Measurements from ENCODE around the gene MN1.
"Not testable (repeated sequence)": the region's sequence is repeated elsewhere in the genome, so short reads cannot be mapped to it uniquely, and the experiment has no call there.

The MN1 gene

GRCh38 chr22:27745809-27746208 is 55.7 kb downstream of the MN1 start:
- Histone ChIP-seq H3K9ac (ENCODE audit: insufficient read length) (no peak overlapping the region), H3K9me3 (ENCODE audit: low read depth, low read length) (no peaks in the 10 kb centered on the region), H3K36me3 (ENCODE audit: insufficient read depth, low read length) (no peaks in the 10 kb centered on the region), H3K4me3 (no peak overlapping the region), H3K27ac (no peak overlapping the region)
- DNase-seq (ENCODE audit: low read depth, low spot score), result no peak
- no peak for TF ChIP-seq POLR2AphosphoS5 (IDR thresholded peaks at IDR 0.05; ENCODE audit: borderline replicate concordance, low read depth, low read length)
- TF ChIP-seq FOXP2 (optimal IDR thresholded peaks at IDR 0.05; ENCODE audit: control extremely low read depth, extremely low read length, insufficient read depth), result no peak
- no peak for TF ChIP-seq EZH2 (IDR thresholded peaks at IDR 0.05)

GRCh38 chr22:27745154-27745553 is 56.4 kb downstream of the MN1 start:
- Histone ChIP-seq H3K27ac (no peak overlapping the region), H3K9me3 (ENCODE audit: low read depth, low read length) (no peaks in the 10 kb centered on the region), H3K36me3 (ENCODE audit: insufficient read depth, low read length) (no peaks in the 10 kb centered on the region), H3K4me3 (no peak overlapping the region), H3K9ac (ENCODE audit: insufficient read length) (no peak overlapping the region)
- no peak for TF ChIP-seq EZH2 (IDR thresholded peaks at IDR 0.05)
- no peak for TF ChIP-seq POLR2AphosphoS5 (IDR thresholded peaks at IDR 0.05; ENCODE audit: borderline replicate concordance, low read depth, low read length)
- no peak for TF ChIP-seq FOXP2 (optimal IDR thresholded peaks at IDR 0.05; ENCODE audit: control extremely low read depth, extremely low read length, insufficient read depth)
- no peak for DNase-seq (ENCODE audit: low read depth, low spot score)

- not testable (repeated sequence) for H3K36me3 ChIP-seq (ENCODE audit: insufficient read depth, low read length); H3K4me3 ChIP-seq; H3K9ac ChIP-seq (ENCODE audit: insufficient read length); DNase-seq (ENCODE audit: low read depth, low spot score); H3K9me3 ChIP-seq (ENCODE audit: low read depth, low read length); H3K27ac ChIP-seq
Measured at GRCh38 chr22:27744078-27744477, 57.5 kb downstream of the MN1 start.

GRCh38 chr22:27740202-27740748 is 61.3 kb downstream of the MN1 start:
- no peak for DNase-seq (ENCODE audit: low read depth, low spot score)
- Histone ChIP-seq H3K9me3 (ENCODE audit: low read depth, low read length) (no peaks in the 10 kb centered on the region), H3K27ac (no peak overlapping the region), H3K9ac (ENCODE audit: insufficient read length) (no peak overlapping the region), H3K36me3 (ENCODE audit: insufficient read depth, low read length) (no peaks in the 10 kb centered on the region), H3K4me3 (no peak overlapping the region)
- TF ChIP-seq FOXP2 (optimal IDR thresholded peaks at IDR 0.05; ENCODE audit: control extremely low read depth, extremely low read length, insufficient read depth), result no peak
- TF ChIP-seq EZH2 (IDR thresholded peaks at IDR 0.05), result no peak
- TF ChIP-seq POLR2AphosphoS5 (IDR thresholded peaks at IDR 0.05; ENCODE audit: borderline replicate concordance, low read depth, low read length), result no peak

GRCh38 chr22:27737521-27737920 is 64.0 kb downstream of the MN1 start:
- H3K36me3 ChIP-seq (ENCODE audit: insufficient read depth, low read length), result no peaks in the 10 kb centered on the region

GRCh38 chr22:27734066-27734465 is 67.5 kb downstream of the MN1 start:
- Histone ChIP-seq H3K36me3 (ENCODE audit: insufficient read depth, low read length) (no peaks in the 10 kb centered on the region), H3K4me3 (no peak overlapping the region), H3K27ac (no peak overlapping the region), H3K9ac (ENCODE audit: insufficient read length) (no peak overlapping the region), H3K9me3 (ENCODE audit: low read depth, low read length) (no peaks in the 10 kb centered on the region)
- no peak for DNase-seq (ENCODE audit: low read depth, low spot score)
- no peak for TF ChIP-seq EZH2 (IDR thresholded peaks at IDR 0.05)
- TF ChIP-seq POLR2AphosphoS5 (IDR thresholded peaks at IDR 0.05; ENCODE audit: borderline replicate concordance, low read depth, low read length), result no peak
- TF ChIP-seq FOXP2 (optimal IDR thresholded peaks at IDR 0.05; ENCODE audit: control extremely low read depth, extremely low read length, insufficient read depth), result no peak

More at GRCh38 chr22:27737521-27737920, 64.0 kb downstream of the MN1 start:
- Histone ChIP-seq H3K9me3 (ENCODE audit: low read depth, low read length) (no peaks in the 10 kb centered on the region), H3K9ac (ENCODE audit: insufficient read length) (no peak overlapping the region), H3K27ac (no peak overlapping the region), H3K4me3 (no peak overlapping the region)
- no peak for TF ChIP-seq FOXP2 (optimal IDR thresholded peaks at IDR 0.05; ENCODE audit: control extremely low read depth, extremely low read length, insufficient read depth)
- TF ChIP-seq EZH2 (IDR thresholded peaks at IDR 0.05), result no peak
- no peak for TF ChIP-seq POLR2AphosphoS5 (IDR thresholded peaks at IDR 0.05; ENCODE audit: borderline replicate concordance, low read depth, low read length)
- DNase-seq (ENCODE audit: low read depth, low spot score), result no peak

- Histone ChIP-seq H3K9ac (ENCODE audit: insufficient read length) (no peak overlapping the region), H3K27ac (no peak overlapping the region), H3K36me3 (ENCODE audit: insufficient read depth, low read length) (no peaks in the 10 kb centered on the region), H3K4me3 (no peak overlapping the region), H3K9me3 (ENCODE audit: low read depth, low read length) (no peaks in the 10 kb centered on the region)
- TF ChIP-seq POLR2AphosphoS5 (IDR thresholded peaks at IDR 0.05; ENCODE audit: borderline replicate concordance, low read depth, low read length) (no peak), FOXP2 (optimal IDR thresholded peaks at IDR 0.05; ENCODE audit: control extremely low read depth, extremely low read length, insufficient read depth) (no peak), EZH2 (IDR thresholded peaks at IDR 0.05) (no peak)
- DNase-seq (ENCODE audit: low read depth, low spot score), result no peak
Measured at GRCh38 chr22:27732841-27733240, 68.7 kb downstream of the MN1 start.

- DNase-seq (ENCODE audit: low read depth, low spot score), result no peak
- no peak overlapping the region for H3K4me3 ChIP-seq
- no peaks in the 10 kb centered on the region for H3K36me3 ChIP-seq (ENCODE audit: insufficient read depth, low read length)
- no peaks in the 10 kb centered on the region for H3K9me3 ChIP-seq (ENCODE audit: low read depth, low read length)
- H3K27ac ChIP-seq, result no peak overlapping the region
- no peak for TF ChIP-seq POLR2AphosphoS5 (IDR thresholded peaks at IDR 0.05; ENCODE audit: borderline replicate concordance, low read depth, low read length)
- no peak for TF ChIP-seq EZH2 (IDR thresholded peaks at IDR 0.05)
- no peak for TF ChIP-seq FOXP2 (optimal IDR thresholded peaks at IDR 0.05; ENCODE audit: control extremely low read depth, extremely low read length, insufficient read depth)
- H3K9ac ChIP-seq (ENCODE audit: insufficient read length), result no peak overlapping the region
Measured at GRCh38 chr22:27732391-27732790, 69.2 kb downstream of the MN1 start.

- TF ChIP-seq EZH2 (IDR thresholded peaks at IDR 0.05), result no peak
- TF ChIP-seq POLR2AphosphoS5 (IDR thresholded peaks at IDR 0.05; ENCODE audit: borderline replicate concordance, low read depth, low read length), result no peak
- TF ChIP-seq FOXP2 (optimal IDR thresholded peaks at IDR 0.05; ENCODE audit: control extremely low read depth, extremely low read length, insufficient read depth), result no peak
- no peak for DNase-seq (ENCODE audit: low read depth, low spot score)
Measured at GRCh38 chr22:27731621-27732020, 69.9 kb downstream of the MN1 start.

More at GRCh38 chr22:27731621-27732020, 69.9 kb downstream of the MN1 start:
- H3K9me3 ChIP-seq (ENCODE audit: low read depth, low read length), result no peaks in the 10 kb centered on the region
- H3K4me3 ChIP-seq, result no peak overlapping the region
- H3K36me3 ChIP-seq (ENCODE audit: insufficient read depth, low read length), result no peaks in the 10 kb centered on the region
- H3K9ac ChIP-seq (ENCODE audit: insufficient read length), result no peak overlapping the region
- no peak overlapping the region for H3K27ac ChIP-seq
